Mucosa of descending colon (tissue), 3 donors: ENCODE data around the gene SLC25A40. TPM values are rescaled to one million over a fixed set of nuclear protein-coding genes. Genes with fewer than 3 reads are reported as not detected.
"Not testable (repeated sequence)": the region's sequence is repeated elsewhere in the genome, so short reads cannot be mapped to it uniquely, and the experiment has no call there.

ENCODE experiments used
- ATAC-seq: fragments of 200-7000 bp; cut with Tn5 transposase; one replicate; pipeline ENCODE4 v1.9.1; 2020; ENCODE audit warnings: mild to moderate bottlenecking, moderate library complexity
- DNase-seq, 3 donors: peaks; one replicate each; pipeline ENCODE4 v3.0.0-alpha.2; 2020
- H3K36me3 ChIP-seq: fragments of 200-600 bp; one replicate; pipeline ENCODE4 v1.8.0; 2021; ENCODE audit warnings: low read depth, mild to moderate bottlenecking
- H3K4me1 ChIP-seq: fragments of 200-600 bp; one replicate; pipeline ENCODE4 v1.8.0; 2021; ENCODE audit warnings: low read depth, mild to moderate bottlenecking
- H3K4me3 ChIP-seq: fragments of 200-600 bp; one replicate; pipeline ENCODE4 v1.8.0; 2021; ENCODE audit warnings: mild to moderate bottlenecking
- H3K9me3 ChIP-seq: fragments of 200-600 bp; one replicate; pipeline ENCODE4 v1.8.0; 2021; ENCODE audit warnings: mild to moderate bottlenecking
- intact Hi-C, 2 donors: fragments of 100-400 bp; cut with DNase I in 1 of 2; cut with micrococcal nuclease in 1 of 2; formaldehyde crosslinking; loops; one replicate each; pipeline versions ENCODE4 v1.11.0 to v1.11.1; 2022; cut with DNase I, micrococcal nuclease
- total RNA-seq, 3 donors: library from RNA; stranded (reverse); fragmentation: NEBNext Ultra II Directional in 2 of 3; extraction: Animal tissue kit (Norgen Biotek cat#: 25700) in 2 of 3; gene quantifications; one replicate each; pipeline versions ENCODE4 v1.2.1 to v1.2.4, GENCODE V29; 2021 to 2023
- TF ChIP-seq, protein P1 (sequence below): fragments of 200-600 bp; IDR thresholded peaks from one replicate; pipeline ENCODE4 v1.8.0; 2022; ENCODE audit warnings: antibody characterized with exemption, mild to moderate bottlenecking
- donor health status: DM: no; HTN: no; CAD: no; lungs with moderate emphysema.
- donor health status: DM: no; HTN: no; CAD: no.
- donor health status: DM: no; HTN: yes; CAD: no.

The SLC25A40 gene
- total RNA-seq, 3 donors from 2014 or later: 21.6 to 31.1 (median 29.0) TPM

- TF ChIP-seq, protein P1, sequence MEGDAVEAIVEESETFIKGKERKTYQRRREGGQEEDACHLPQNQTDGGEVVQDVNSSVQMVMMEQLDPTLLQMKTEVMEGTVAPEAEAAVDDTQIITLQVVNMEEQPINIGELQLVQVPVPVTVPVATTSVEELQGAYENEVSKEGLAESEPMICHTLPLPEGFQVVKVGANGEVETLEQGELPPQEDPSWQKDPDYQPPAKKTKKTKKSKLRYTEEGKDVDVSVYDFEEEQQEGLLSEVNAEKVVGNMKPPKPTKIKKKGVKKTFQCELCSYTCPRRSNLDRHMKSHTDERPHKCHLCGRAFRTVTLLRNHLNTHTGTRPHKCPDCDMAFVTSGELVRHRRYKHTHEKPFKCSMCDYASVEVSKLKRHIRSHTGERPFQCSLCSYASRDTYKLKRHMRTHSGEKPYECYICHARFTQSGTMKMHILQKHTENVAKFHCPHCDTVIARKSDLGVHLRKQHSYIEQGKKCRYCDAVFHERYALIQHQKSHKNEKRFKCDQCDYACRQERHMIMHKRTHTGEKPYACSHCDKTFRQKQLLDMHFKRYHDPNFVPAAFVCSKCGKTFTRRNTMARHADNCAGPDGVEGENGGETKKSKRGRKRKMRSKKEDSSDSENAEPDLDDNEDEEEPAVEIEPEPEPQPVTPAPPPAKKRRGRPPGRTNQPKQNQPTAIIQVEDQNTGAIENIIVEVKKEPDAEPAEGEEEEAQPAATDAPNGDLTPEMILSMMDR: no peak
- Histone ChIP-seq H3K9me3 (peaks cover 11% of the 10 kb centered on the region), H3K36me3 (no peaks in the 10 kb centered on the region), H3K4me3 (peak overlapping the region; percentile 84), H3K4me1 (peaks cover 19% of the 10 kb centered on the region)
- ATAC-seq (peak; percentile 23), DNase-seq (peak in 2 of 3 donors; percentile 46 to 77)
- intact Hi-C loops: no loop called here
Measured at GRCh38 chr7:87875151-87876039, 765 bp downstream of the SLC25A40 start.

- Histone ChIP-seq H3K36me3 (no peaks in the 10 kb centered on the region), H3K4me1 (peaks cover 19% of the 10 kb centered on the region), H3K9me3 (peaks cover 14% of the 10 kb centered on the region), H3K4me3 (no peak overlapping the region)
- intact Hi-C loops: no loop called here
- DNase-seq (peak in 1 of 3 donors; percentile 14), ATAC-seq (no peak)
- TF ChIP-seq, protein P1: no peak
Measured at GRCh38 chr7:87874066-87874465, 2.1 kb downstream of the SLC25A40 start.

- DNase-seq, H3K36me3 ChIP-seq, H3K4me3 ChIP-seq, intact Hi-C loops, ATAC-seq: not testable (repeated sequence)
- peaks cover 14% of the 10 kb centered on the region for H3K9me3 ChIP-seq
- H3K4me1 ChIP-seq: peaks cover 18% of the 10 kb centered on the region
Measured at GRCh38 chr7:87873328-87873727, 2.8 kb downstream of the SLC25A40 start.

DNA sequence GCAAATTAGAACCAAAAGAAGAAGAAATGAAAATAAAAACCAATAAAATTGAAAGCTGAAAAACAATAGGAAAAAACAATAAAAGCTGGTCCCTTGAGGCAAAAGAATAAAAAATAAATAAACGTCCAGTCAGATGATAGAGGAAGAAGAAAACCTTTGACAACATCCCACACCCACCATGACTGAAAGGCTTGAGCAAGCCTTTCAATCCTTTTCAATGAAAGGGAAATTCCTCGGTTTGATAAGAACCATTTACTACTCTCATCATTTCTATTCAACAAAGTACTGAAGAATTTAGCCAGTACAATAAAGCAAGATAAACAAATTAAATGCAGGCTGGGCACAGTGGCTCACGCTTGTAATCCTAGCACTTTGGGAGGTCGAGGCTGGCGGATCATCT, 3.8 kb downstream of the SLC25A40 start:
- intact Hi-C loops: no loop called here
- TF ChIP-seq, protein P1: no peak
- no peak for ATAC-seq

DNA sequence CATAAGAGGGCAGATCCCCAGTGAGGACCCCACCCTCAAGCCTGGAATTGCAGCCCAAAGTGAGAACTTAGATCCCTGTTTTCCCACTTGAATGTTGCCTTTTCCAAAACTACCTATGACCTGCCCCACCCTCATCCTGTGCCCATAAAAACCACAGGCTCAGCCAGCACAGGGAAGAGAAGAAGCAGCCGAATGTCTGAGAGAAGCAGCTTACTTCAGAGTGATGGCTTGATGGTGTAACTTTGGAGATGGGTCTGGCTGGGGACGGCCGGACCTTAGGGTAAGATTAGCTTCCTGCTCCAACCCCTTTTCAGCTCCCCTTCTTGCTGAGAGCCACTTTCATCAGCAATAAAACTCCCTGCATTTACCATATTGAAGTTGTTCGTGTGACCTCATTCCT, 5.7 kb downstream of the SLC25A40 start:
- intact Hi-C loops: no loop called here
- Histone ChIP-seq H3K36me3 (no peaks in the 10 kb centered on the region), H3K4me1 (peaks cover 6% of the 10 kb centered on the region), H3K9me3 (peaks cover 36% of the 10 kb centered on the region), H3K4me3 (no peak overlapping the region)
- TF ChIP-seq, protein P1: no peak
- ATAC-seq: no peak
- no peak for DNase-seq

More for the DNA sequence above, 3.8 kb downstream of the SLC25A40 start:
- Histone ChIP-seq H3K4me1 (peaks cover 9% of the 10 kb centered on the region), H3K9me3 (peaks cover 18% of the 10 kb centered on the region), H3K4me3 (no peak overlapping the region), H3K36me3 (no peaks in the 10 kb centered on the region)
- DNase-seq: no peak

- DNase-seq, intact Hi-C loops, ATAC-seq, H3K4me3 ChIP-seq, H3K4me1 ChIP-seq, H3K36me3 ChIP-seq: not testable (repeated sequence)
- H3K9me3 ChIP-seq: peaks cover 38% of the 10 kb centered on the region
Measured at GRCh38 chr7:87866533-87866932, 9.6 kb downstream of the SLC25A40 start.
